Fibroblast of skin of back (primary cell): ENCODE results near the gene TP53BP1.
"Not testable (repeated sequence)": the region's sequence is repeated elsewhere in the genome, so short reads cannot be mapped to it uniquely, and the experiment has no call there.

Experiments used
- DNase-seq: peaks from one replicate; pipeline ENCODE4 v3.0.0-alpha.2; 2013

The TP53BP1 gene

DNA sequence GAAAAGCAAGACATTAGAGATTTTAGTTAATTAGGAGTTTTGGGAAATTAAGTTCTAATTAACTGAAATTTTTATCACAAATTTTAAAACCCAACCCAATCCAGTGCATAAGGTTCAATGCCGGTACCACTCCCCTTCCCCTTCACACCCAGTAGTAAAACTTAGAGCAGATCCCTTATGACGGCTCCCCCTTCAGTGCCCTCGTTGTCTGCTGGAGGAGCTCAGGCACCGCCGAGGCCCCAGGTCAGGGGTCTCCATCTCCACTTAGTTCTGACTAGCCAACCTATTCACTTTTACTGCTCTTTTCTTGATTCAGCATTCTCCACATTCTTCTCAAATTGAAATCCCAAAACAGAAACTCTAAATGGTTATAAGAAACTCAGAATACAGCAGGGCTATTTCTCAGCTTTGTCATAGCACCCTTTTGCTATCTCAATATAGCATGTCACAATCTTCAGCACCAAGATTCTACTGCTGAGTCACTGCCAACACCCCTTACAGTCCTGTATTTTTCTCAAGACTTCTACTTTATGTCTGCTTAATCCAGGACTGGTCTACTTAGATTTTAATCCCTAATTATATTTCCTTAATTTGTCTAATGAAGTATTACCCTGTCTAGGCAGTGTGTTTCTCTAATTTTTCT, 82.3 kb downstream of the TP53BP1 start:
- DNase-seq: peak; percentile 49

DNA sequence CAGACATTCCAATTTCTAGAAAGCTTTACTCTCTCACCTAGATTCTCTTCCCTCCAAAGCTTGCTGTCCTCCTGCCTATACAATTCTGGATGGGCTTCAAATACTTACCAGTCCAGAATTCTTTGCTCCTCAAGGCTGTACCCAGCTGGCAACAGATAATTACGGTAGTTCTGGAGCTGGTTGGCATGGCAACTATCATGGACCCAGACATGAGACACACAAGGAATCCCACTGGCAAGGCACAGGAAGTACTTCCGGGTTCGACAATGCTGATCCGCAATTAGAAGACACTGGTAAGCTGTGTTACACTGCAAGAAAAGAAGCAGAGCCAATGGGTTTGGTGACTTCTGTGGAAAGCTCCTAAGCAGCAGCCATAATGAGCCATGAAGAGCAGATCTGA, 84.2 kb downstream of the TP53BP1 start:
- no peak for DNase-seq

DNA sequence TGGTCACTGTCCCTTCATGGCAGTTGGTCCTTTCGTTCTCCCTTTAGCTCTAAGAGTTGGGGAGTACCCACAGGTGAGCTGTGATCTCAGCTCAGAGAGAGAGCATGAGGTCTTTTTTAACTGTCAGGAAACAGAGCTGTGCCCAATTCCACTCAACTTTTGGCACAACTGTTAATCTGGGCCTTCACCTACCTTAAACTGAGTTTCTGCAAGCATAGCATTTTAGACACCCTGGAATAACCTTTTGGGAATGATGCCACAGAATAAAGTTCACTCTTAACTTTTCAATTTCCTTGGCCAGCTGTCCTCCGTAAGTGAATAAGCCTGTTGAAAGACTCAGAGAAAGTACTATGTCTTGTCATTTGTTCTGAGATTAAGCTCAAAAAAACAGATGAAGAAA, 86.1 kb downstream of the TP53BP1 start:
- DNase-seq: no peak

DNA sequence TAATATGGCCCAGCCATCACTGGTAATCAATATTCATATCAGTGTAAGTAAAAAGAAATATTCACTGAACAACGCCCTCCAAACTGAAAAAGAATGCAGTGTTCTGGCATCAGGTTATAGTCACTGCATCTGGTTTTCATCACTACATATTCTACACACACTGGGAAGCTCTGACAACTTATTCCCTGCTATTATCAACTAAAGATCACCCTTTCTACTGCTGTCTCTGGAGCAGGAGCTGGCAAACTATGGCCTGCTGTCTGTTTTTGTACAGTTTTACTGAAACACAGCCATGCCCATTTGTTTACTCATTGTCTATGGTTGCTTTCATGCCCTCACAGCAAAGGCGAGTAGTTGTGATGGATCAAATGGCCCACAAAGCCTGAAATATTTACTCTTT, 86.8 kb downstream of the TP53BP1 start:
- DNase-seq: no peak

DNA sequence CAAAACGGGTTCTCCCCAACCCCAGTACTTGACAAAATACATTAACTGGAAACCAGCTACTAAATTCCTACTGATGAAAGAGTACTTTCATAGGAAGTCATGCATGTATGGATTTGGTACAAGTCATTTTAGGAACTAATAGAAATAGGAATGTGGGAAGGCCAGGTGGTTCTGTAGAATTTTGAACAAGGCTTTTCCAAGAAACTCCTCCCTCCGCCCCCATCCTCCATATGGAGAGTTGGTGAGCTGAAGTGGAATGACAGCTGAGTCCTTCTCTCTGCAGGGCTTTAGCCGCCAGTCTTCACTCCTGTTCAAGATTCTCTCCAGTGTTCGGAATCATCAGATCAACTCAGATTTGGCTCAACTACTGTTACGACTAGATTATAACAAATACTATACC, 88.8 kb downstream of the TP53BP1 start:
- DNase-seq: no peak

DNA sequence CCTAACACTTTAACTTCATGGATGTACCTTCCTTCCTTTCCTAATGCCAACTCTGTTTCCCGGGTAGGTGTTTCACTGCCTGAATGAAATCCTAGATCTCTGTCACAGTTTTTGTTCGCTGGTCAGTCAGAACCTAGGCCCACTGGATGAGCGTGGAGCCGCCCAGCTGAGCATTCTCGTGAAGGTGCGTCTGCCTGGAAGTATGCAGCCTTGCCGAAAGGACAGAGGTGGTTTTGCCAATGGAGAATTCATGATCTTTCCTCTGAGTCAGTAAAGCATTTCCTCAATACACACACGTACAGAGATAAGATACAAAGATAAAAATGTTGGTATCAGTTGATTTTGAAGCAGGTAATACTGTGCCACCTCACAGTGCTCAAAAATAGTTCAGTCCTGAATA, 89.3 kb downstream of the TP53BP1 start:
- no peak for DNase-seq

DNA sequence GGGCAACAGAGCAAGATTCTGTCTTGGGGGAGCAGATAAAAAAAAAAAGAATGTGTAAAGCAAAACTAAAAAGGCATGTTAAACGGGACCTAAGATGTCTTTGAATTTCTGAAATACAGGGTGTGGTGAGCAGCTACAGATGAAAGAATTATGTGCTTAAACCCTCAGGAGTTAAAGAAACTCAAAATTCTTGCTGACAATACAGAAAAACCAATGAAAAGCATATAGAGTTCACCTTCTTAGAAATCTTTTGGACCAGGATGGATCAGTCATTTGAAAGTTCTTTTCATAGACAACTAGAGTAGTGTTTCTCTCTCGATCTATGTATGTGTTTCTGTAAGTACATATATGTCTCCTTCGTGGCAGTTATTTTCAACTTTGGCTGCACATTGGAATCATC, 90.7 kb downstream of the TP53BP1 start:
- no peak for DNase-seq

DNA sequence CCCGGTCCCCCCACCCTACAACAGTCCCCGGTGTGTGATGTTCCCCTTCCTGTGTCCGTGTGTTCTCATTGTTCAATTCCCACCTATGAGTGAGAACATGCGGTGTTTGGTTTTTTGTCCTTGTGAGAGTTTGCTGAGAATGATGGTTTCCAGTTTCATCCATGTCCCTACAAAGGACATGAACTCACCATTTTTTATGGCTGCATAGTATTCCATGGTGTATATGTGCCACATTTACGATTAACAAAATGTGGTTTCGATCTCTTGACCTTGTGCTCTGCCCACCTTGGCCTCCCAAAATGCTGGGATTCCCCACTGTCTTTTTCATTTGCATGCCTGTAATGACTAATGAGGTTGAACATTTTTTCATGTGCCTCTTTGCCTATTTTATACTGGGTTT, 99.4 kb downstream of the TP53BP1 start:
- not testable (repeated sequence) for DNase-seq

DNA sequence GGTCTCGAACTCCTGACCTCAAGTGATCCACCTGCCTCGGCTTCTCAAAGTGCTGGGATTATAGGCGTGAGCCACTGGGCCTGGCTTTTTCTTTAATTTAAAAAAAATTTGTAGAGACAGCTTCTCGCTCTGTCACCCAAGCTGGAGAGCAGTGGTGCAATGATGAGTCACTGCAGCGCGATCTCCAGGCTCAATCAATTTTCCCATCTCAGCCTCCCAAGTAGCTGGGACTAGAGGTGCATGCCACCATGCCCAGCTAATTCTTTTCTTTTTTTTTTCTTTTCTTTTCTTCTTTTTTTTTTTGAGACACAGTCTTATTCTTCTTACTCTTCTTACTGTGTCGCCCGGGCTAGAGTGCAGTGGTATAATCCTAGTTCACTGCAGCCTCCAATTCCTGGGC, 102.2 kb downstream of the TP53BP1 start:
- peak; percentile 14 for DNase-seq

DNA sequence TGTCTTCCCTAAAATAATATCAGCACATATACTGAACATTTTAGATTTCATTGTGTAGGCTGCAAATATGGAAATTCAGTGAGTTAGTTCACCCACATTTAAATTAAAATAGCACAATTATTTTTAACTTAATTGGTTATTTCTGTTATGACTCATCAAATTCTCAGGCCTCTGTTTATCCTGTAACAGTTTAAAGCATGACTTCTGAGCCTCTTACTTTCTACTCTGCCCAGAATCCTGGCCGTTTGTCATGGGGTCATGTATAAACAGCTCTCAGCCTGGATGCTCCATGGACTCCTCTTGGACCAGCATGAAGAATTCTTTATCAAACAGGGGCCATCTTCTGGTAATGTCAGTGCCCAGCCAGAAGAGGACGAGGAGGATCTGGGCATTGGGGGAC, 109.9 kb downstream of the TP53BP1 start:
- DNase-seq: peak; percentile 12

DNA sequence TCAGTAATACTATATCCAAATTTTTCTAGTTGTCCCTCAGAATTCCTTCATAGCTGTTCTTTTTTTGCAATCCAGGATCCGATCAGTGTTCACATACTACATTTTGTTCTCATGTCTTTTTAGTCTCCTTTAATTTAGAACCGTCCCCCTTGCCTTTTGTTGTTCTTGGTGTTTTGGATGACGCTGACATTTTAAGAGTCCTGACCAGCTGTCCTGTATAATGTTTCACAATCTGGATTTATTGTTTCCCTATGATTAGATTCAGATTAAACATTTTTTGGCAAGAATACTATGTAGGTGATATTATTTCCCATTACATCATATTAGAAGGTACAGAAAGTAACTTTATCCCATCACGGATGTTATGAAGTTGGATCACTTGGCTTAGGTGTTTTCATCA, 110.6 kb downstream of the TP53BP1 start:
- no peak for DNase-seq

DNA sequence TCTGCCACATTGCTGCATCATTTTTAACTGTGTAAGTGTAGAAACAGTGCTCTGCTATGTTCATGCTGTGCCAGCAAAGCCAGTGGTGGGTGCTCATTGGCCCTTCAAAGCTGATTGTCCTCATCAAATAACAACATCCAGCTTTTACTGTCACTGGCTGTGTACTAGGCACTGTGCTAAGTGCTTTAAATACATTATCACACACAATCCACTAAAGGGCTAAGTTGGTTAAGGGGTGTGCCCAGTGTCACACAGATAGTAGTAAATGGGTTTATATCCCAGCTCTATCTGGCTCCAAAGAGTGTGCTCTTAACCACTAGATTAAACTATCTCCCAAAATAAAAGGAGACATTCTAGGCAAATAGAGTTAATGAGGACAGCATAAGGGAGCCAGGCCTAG, 114.4 kb downstream of the TP53BP1 start:
- no peak for DNase-seq

DNA sequence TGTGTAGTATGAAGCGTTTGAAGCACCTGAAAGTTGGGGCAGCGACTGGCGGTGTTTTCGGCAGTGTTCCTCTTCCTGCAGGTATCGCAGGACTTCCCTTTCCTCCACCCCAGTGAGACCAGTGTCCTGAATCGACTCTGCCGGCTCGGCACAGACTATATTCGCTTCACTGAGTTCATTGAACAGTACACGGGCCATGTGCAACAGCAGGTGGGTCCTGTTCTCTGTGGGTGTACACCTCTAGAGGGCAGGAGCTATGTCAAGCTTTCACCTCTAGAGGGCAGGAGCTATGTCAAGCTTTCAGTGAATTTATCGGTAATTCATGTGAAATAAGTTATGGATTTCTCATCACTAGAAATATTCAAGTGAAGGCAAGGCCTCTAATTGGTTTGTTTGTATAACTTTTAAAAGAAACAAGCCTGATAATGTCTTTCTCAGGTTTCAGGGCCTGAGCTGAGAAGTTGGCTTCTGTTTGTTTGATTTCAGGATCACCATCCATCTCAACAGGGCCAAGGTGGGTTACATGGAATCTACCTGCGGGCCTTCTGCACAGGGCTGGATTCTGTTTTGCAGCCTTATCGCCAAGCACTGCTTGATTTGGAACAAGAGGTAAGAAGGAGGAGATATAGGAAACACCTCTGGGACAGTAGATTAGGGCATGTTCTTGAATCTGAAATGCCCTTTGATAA, 116.8 kb downstream of the TP53BP1 start:
- peak; percentile 27 for DNase-seq

DNA sequence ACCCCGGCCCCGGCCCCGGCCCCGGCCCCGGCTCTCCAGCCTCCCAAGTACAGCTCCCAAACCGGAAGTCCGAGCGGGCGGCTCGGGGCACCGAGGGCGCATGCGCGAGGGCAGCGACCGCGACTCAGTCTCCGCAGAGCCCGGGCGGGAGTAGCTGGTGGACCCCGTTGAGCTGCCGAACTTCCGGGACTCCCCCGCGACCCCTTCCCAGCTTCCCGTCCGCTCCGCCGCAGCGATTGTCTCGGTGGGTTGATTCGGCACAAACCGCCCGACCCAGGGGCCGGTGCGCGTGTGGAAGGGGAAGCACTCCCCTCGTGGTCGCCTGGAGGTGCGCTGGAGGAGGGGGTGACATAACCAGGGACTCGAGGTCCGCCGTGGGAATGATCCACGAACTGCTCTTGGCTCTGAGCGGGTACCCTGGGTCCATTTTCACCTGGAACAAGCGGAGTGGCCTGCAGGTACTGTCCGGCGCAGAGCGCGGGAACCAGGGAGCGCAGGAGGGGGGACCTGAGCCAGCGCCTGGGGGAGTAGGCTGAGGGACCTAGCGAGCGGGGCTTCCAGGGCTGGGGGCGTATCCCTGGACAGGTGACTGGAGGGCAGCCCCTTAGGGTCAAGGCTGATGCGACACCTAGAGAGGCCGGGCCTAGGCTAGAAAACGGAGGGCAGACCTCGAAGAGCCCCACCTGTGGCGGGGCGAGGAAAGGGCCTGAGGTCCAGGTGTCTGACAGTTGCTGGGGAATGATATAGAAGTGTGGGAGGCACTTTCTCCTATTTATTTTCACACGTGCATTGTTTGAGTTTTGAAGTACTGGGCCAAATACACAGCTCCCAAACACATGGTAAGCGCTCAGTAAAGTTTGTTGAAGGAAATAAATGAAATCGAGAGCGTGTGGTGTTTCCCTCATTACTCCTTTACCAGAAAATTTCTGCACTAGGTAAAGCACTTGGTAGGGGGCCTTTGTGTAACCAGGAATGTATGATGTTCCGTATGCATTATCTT, 121.7 kb downstream of the TP53BP1 start, which contains the start of the genes TUBGCP4 and ZSCAN29:
Gene TUBGCP4, plus strand, starts transcription at position 127 of the 1,000 bp plus-strand sequence. Its CDS starts 254 bp downstream, at position 381.
Gene ZSCAN29, minus strand, starts transcription at position 69 of the 1,000 bp plus-strand sequence. CDS start 1,130 bp downstream, outside the sequence.
- peak; percentile 83 for DNase-seq

DNA sequence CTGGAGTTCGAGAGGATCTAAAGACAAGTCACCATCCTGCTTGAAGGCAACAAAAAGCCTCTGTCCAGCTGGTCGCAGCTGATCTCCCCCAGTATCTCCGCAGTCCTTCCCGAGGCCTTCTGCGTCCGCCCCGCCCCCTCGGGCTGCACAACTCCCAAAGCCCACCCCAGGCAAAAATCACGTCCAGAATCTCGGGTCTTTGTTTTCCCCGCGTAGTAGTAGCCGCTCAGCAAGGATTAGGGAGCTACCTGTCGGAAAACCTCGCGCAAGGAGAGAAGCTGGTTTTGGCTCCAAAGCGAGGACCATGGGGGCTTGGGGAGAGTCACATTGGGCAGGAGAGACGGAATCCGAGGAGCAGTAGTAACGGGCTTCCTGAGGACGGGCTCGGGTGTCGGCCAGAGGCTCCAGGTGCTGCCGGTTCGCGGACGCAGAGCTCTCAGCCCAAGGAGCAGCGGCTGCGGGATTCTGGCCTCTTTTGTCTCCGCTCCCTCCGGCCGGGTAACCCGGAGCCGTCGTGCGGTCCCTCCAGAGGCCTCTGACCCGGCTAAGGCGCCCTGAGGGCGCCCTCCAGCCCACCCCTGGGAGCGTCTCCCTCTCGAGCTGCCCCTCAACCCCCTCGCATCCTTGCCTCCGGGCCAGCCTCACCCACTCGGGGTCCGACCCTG, 122.5 kb downstream of the TP53BP1 start:
- DNase-seq: peak; percentile 23

DNA sequence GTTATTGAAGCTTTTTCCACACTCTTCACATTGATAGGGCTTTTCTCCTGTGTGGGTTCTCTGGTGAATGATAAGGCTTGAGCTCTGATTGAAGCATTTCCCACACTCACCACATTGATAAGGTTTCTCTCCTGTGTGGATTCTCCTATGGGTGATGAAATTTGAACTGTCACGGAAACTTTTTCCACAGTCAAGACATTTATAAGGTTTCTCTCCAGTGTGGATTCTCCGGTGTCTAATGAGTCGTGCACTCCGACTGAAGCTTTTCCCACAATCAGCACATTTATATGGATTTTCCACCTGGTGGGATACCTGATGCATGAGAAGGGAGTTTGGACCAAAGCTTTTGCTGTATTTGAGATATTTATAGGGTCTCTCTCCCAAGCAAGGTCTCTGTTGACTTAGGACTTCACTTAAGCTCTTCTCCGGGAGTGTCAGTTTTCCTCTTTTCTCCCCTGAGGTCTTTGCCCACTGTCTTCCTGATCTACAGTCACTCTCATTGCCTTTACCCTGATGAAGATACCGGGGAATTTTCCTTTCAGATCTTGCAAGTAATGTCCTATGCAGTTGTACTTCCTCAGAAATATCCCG, 131.5 kb downstream of the TP53BP1 start:
- DNase-seq: no peak

DNA sequence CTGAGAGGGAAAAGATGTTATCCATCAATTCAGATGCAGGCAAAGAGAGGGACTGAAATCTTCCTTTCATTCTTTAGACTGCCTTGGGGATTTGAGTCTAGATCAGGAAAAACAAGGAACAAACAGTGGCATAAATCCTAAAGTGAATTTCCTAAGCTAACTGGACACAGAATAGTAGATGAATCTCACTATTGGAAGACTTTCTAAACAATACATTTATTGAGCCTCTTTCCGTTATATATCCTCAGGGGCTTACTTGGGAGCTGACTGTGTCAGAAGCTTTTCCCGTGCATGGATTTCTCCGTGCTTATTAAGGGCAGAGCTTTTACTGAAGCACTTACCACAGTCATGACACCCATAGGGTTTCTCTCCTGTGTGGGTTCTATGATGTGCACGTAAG, 132.1 kb downstream of the TP53BP1 start:
- no peak for DNase-seq
